GM18499 (cell line): ENCODE measurements around the gene SLC9C2.
"Not testable (repeated sequence)": the region's sequence is repeated elsewhere in the genome, so short reads cannot be mapped to it uniquely, and the experiment has no call there.

ENCODE experiments used
- ATAC-seq: cut with Tn5 transposase; IDR thresholded peaks from one replicate; pipeline ENCODE4 v1.9.1; 2021; ENCODE audit warnings: moderate number of reproducible peaks; ENCODE audit not compliant: insufficient read depth, unreplicated experiment

Gene SLC9C2, protein sequence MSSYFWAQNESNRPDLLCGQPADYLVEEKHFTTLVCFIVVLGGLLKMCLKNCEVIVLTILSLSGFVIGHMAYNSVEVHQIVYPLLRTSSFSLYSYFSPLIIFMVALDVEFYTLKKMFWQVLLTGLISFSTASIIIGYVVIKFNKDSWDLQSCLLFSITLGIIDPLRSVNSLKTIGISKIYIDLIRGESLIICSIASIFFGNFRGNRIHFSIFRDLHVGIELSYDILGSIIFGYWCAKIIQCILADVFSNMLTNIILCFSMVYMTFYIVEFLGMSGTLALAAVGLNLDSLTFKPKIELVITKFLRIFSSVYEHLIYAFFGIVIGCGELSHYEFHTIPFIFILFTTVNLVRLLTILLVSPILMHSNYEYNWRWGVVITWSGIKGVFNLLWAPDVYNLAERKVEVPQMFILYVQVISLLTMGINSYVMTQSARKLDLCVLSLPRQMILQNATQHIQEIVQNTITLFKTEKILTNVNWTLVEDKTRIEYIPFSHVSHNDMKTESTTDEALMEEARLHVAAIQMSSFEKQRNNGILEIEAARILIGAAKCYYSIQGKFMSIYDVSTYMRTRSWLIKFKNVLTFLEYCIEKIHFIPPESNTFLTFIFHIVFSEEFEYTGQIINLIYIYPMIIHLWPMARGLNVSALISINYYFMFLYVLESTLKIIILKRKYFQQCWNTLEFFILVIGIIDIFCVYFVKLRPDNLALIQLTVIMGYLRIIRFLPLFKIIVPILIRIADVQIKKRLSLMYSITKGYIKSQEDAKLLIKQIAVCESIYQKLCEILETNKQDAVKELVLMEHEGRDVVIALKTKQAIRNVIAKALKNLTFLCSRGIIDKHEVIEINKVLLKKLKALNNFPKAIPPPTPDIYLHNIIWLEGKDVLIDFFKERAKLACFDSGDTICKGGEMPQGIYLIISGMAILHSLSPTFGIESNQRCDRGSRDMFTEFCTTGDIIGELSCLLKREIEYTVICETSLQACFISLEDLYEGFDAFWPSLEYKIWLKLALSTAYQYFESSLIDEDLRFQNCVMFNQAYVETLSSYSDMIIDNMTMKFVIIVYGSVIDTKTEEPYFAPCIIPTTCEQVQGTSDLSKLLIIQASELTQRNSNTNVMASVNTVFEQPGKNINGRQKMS

DNA sequence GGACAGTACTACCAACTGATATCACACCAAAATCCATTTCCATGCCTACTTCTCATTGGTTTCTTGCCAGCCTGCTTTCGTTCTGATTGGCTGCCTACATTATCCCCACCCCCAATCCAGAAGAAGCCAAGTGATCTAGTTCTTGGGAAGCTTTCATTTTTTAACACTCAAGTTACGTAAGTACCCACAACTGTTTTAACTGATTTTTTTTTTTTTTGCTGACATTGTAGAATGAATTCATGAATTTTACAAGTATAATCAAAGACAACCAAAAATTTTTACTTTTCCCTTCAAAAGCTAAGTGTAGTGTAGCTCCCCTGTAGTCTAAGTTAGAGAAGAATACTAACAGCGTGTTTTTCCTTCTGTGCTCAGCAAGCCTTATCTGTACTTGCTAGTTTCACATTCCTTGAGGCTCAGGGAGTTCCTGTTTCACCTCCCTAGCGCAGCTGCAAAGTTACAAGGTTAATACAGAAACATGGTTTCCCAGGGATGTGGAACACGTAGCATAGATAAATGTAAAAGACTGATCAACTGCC lies at the start of gene SLC9C2:
Gene SLC9C2, minus strand, starts transcription at position 17 of the 536 bp plus-strand sequence. CDS start 1,296 bp downstream, outside the sequence.
- ATAC-seq: no peak

DNA sequence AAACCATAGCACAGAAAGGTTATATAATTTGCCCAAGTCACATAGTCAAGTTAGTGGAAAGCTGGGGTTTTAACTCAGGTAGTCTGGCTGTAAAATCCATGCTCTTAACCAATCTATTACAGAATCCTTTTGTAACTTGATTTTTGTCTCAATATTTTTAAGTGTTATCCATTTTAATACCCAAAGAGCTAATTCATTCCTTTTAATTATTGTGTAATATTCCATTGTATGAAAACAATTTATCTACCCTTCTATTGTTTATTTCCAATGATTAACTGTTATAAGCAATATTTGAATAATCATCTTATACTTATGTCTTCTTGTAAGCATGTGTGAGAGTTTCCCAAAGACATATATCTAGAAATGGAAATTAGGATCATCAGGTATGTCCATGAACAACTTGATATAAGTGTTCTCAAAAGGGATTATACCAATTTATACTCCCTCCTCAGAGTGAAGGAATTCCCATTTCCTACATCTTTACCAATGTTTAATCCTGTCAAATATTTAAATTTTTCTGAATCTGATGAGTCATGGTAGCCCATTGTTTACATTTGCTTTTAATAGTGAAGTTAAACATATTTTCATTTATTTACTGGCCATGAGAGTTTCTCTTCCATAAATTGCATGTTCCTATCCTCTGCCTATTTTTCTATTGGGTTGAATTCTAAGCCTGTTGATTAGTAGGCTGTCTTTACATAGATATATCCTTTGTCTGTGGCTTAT lies 46.2 kb upstream of the SLC9C2 start:
- no peak for ATAC-seq

DNA sequence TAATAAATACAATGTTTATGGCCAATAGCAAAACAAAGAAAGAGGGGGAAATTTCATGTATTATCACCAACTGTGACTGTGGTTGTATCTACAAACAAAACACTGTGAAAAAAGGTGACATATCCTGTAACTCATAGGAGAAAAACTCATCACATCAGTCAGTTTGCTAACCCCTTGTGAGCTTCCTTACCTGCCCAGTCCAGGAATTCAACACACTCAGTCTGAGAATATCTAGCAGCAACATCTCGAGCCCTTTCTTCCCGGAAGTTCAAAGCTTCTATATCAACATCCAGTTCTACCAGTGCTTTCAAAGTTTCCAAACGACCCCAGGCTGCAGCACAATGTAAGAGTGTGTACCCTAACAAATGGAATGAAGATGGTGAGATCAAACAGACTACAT lies 43.8 kb upstream of the SLC9C2 start:
- ATAC-seq: no peak

DNA sequence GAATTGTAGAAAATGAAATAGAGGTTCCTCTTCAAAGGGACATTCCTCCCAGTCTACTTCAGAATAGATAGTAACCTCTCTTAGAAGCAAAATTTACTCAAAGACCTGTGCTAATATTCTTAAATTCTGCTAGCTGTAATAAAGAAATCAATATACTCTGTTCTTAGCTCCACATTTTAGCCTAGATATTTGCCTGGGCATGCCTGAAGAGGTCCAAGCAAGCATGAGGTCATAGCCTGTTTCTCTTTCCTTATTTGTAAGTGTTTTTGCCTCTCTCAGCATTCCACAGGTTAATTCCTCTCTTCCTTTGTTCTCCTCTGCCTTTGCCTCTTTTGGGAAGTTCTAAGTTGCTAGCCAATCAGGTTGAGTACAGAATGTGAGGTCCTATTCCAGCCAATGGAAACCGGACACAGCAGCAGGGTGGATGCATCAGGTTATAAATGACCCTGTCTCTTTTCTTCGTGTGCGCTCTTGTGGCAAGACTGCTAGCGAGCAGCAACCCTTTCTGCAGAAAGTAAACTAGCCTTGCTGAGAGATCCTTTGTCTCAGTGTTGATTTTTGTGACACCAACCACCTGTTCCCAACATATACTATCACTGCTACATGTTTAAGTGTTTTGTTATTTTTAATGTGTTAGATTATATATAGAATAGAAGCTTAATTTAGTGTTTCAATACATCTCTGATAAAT lies 39.7 kb upstream of the SLC9C2 start:
- not testable (repeated sequence) for ATAC-seq

DNA sequence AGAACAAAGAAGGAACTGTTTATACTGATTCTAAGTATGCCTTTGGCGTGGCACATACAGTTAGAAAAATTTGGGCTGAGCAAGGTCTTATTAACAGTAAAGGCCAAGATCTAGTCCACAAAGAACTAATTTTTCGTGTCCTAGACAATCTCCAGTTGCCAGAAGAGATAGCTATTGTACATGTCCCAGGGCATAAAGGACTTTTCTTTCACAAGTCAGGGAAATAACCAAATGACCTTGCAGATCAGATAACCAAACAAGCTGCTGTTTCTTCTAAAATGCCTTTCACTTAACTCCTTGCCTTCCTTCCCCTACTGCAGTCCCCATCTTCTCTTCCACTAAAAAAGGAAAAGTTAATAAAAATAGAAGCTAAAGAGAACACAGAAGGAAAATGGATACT lies 36.2 kb upstream of the SLC9C2 start:
- ATAC-seq: no peak

DNA sequence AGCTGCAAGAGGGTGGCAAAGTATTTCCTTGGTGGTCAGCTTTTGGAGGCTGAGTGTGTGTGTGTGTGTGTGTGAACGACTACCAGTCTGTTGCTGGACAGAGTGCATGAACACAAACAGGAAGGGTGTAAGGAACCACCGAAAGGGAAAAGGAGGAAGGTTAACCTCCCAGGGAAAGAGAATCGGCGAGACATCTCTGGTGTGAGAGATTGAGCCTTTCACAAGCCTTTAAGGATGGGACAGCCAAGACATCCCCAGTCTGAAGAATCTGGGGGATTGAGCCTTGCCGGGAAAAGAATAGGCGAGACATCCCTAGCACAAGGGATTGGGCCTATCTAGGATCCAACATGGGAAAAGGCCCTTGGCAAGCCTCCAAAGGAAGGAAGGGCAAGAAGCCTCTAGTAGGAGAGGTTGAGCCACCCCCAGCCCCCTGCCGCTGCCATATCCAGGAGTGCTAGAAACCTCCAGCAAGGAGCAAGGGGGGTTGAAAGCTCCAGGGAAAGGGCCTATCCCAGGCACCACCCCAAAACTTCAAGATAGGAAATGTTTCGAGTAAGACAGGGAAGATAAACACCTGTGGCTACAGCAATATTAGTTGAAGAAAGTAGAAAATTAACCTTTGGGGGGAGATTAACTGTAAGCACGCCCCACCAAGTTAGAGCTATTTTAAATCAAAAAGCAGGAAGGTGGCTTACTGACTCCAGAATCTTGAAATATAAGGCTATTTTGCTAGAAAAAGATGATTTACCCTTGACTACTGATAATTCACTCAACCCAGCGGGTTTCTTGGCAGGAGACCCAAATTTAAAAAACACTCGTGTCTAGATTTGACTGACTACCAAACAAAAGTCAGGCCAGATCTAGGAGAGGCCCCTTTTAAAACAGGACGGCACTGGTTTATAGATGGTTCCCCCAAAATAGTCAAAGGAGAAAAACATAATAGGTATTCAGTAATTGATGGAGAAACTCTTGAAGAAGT lies 35.5 kb upstream of the SLC9C2 start:
- ATAC-seq: no peak

DNA sequence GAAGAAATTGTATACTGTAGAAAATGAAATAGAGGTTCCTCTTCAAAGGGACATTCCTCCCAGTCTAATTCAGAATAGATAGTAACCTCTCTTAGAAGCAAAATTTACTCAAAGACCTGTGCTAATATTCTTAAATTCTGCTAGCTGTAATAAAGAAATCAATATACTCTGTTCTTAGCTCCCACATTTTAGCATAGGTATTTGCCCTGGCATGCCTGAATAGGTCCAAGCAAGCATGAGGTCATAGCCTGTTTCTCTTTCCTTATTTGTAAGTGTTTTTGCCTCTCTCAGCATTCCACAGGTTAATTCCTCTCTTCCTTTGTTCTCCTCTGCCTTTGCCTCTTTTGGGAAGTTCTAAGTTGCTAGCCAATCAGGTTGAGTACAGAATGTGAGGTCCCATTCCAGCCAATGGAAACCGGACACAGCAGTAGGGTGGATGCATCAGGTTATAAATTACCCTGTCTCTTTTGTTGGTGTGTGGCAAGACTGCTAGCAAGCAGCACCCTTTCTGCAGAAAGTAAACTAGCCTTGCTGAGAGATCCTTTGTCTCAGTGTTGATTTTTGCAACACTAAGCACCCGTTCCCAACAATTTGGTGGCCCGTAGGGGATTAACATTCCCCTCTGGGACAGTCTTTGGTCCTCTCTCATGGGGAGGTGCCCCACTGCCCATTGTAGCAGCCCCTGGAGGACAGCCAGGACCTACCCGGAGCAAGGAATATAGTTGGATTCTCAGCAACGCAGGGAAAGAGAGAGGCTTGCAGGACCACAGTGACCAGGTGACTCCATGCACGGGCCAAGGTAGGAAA lies 34.6 kb upstream of the SLC9C2 start:
- not testable (repeated sequence) for ATAC-seq

DNA sequence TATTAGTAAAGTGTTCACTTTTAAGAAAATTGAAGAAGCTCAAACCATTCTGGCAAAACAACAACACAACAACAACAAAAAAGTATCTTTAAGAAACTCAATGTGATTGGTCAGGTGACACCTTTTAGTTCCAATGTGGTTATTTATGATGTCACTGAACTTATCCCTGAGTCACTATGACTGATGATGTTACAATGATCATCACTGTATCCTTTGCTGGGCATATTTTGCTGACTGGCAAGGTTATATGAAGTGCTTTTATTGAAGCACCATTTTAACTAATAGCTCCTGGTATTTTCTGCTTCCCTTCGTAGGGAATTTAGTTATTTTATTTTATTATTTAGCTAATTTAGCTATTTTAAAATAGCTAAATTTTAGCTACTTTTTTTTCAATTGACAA lies 32.2 kb upstream of the SLC9C2 start, which contains the start of gene TEX50:
Gene TEX50, plus strand, starts transcription at position 223 of the 400 bp plus-strand sequence. CDS start 184 bp downstream, outside the sequence.
- ATAC-seq: no peak

DNA sequence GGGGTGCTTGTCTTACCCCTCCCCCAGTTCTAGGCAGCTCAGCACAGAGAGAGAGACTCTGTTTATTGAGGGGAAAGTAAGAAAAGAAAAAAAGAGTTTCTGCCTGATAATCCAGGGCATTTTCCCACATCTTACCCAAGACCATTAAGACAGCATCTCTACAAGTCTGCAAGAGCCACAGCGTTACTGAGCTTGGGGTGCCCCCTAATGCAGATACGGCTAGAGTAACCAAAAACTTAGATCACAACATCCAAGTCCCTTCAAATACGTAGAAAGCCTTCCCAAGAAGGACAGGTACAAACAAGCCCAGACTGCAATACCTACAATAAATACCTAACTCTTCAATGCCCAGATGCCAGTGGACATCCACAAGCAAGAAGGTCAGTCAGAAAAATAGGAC lies 26.0 kb upstream of the SLC9C2 start:
- ATAC-seq: no peak

DNA sequence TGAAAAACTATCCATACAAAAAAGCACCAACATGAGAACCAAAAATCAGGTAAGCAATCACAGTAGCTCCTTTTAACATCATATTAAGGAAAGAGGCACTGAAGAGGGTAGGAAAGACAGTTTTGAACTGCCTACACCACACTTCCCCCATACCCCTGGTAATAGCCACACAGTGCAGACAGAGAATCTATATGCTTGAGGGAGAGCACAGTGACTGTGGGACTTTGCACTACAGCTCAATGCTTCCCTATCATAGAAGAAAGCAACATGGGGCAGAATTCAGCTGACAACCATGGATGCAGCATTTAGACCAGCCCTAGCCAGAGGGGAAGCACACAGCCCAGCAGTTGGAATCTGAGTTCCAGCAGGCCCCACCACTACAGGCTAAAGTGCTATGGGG lies 24.4 kb upstream of the SLC9C2 start:
- no peak for ATAC-seq

DNA sequence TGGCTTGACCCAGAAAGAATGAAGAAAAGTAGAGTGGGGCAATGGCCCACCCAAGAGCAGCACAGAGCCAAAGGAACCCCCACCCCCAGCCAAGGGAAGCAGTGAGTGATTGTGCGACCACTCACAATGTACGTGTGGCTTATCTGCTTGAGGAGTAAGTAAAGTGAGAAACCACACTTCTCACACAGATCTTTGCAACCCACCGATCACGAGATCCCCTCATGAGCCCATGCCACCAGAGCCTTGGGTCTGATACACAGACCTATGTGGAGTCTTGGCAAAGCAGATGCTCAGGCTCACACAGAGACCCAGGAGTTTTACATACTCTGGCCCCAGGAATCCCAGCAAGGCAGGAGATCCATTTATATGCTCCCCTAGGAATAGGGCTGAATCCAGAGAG lies 14.0 kb upstream of the SLC9C2 start:
- ATAC-seq: no peak

DNA sequence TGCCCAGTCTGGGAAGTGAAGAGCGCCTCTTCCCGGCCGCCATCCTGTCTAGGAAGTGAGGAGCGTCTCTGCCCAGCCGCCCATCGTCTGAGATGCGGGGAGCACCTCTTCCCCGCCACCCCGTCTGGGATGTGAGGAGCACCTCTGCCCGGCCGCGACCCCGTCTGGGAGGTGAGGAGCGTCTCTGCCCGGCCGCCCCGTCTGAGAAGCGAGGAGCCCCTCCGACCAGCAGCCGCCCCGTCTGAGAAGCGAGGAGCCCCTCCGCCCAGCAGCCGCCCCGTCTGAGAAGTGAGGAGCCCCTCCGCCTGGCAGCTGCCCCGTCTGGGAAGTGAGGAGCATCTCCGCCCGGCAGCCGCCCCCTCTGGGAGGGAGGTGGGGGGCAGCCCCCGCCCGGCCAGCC lies 10.2 kb upstream of the SLC9C2 start:
- not testable (repeated sequence) for ATAC-seq

DNA sequence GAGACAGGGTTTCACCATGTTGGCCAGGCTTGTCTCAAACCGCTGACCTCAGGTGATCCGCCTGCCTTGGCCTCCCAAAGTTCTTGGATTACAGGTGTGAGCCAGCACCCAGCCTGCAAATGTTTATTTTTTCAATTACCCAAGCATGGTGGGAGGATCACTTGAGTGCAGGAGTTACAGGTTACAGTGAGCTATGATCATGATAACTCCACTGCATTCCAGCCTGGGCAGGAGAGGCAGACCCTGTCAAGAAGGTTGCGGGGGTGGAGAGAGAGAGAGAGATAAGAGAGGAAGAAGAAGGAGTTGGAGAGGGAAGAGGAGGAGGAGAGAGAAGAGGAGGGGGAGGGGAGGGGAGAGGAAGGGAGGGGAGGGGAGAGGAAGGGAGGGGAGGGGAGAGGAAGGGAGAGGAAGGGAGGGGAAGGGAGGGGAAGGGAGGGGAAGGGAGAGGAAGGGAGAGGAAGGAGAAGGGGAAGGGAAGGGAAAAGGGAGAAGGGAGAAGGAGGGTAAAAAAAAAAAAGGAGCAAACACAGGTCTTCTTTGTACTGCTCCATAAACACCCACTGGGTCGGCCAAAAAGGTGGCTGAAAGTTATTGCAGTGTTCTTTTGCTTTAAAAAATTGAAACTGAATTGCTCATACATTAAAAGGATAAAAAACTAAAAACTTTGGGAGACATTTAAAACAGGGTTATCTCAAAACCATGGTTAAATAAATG lies 5.8 kb upstream of the SLC9C2 start:
- no peak for ATAC-seq

DNA sequence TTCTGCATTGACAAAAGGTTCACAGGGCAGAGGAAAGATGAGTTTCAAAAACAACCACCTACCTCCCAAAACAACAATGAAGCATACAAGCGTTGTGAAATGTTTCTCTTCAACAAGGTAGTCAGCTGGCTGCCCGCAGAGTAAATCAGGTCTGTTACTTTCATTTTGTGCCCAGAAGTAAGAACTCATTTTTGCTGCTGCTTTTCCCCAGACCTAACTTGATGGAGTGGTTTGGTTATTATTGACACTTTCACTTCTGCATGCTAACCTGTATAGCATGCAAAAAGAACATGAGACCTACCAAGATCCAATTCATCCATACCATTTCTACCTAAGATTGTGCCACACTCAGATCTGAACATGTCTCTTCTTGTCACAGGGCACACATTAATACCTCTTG lies 1.3 kb downstream of the SLC9C2 start:
- ATAC-seq: peak; percentile 77

DNA sequence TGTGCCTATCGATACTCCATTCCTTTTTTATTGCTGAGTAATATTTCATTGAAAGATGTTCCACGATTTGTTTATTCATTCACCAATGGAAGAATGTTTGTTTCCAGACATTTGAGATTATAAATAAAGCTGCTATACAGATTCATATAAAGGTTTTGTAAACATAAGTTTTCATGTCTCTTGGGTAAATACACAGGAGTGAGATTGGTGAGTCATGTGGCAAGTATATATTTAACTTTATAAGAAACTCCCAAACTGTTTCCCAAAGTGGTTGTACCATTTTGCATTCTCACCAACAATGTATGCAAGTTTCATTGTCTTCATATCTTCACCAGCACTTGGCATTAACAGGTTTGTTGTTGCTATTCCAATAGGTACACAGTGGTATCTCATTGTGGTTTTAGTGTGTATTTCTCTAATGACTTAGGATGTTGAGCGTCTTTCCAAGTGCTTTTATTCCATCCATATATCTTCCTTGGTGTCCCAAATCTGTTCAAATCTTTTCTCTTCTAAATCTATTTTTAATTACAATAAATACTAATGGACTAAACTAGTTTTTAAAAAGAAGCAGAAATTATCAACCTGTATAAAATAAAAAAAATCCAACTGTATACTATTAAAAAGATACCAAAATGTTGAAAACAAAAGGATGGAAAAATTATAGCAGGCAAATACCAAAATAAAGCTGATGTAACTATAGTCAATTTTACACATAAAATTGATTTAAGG lies 6.6 kb downstream of the SLC9C2 start:
- no peak for ATAC-seq

DNA sequence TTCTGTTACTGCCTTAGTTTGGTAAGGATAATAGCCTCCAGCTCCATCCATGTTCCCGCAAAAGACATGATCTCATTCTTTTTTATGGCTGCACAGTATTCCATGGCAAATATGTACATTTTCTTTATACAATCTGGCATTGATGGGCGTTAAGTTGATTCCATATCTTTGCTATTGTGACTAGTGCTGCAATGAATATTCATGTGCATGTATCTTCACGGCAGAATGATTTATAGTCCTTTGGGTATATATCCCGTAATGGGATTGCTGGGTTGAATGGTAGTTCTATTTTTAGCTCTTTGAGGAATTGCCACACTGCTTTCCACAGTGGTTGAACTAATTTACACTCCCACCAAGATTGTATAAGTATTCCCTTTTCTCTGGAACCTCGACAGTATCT lies 11.7 kb downstream of the SLC9C2 start:
- not testable (repeated sequence) for ATAC-seq
